Stimulated activated CD8-positive, alpha-beta memory T cell treated with anti-CD3 and anti-CD28 coated beads, Interleukin-2, amount 100 ng/mL, for 1 hour (primary cell): ENCODE results near the gene WFDC11.
"Not testable (repeated sequence)": the region's sequence is repeated elsewhere in the genome, so short reads cannot be mapped to it uniquely, and the experiment has no call there.

ENCODE experiments used
- DNase-seq, 2 donors: peaks; one replicate each; pipeline ENCODE4 v3.0.0-alpha.2; 2020; ENCODE audit warnings: low read depth in 2 of 2

Gene WFDC11

DNA sequence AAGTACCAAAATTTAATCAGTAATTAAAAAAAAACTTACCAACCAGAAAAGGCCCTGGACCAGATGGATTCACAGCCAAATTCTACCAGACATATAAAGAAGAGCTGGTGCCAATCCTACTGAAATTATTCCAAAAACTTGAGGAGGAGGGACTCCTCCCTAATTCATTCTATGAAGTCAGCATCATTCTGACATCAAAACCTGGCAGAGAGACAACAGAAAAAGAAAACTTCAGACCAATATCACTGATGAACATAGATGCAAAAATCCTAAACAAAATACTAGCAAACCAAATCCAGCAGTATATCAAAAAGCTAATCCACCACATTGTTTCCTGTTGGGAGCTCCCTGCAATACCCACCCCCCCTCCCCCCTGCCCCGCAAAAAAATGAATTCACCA lies at the start of gene WFDC11:
Gene WFDC11 (minus strand): TSS at position 101 of the 400 bp plus-strand sequence. CDS start 19,639 bp downstream, outside the sequence.
- no peak for DNase-seq

DNA sequence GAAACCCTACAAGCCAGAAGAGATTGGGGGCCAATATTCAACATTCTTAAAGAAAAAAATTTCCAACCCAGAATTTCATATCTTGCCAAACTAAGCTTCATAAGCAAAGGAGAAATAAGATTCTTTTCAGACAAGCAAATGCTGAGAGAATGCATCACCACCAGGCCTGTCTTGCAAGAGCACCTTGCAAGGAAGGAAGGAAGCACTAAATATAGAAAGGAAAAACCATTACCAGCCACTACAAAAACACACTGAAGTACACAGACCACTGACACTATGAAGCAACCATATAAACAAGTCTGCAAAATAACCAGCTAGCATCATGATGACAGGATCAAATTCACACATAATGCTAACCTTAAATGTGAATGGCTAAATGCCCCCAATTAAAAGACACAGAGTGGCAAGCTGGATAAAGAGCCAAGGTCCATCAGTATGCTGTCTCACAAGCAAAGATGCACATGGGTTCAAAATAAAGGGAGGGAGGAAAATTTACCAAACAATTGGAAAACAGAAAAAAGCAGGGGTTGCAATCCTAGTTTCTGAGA lies 46.2 kb upstream of the WFDC11 start:
- not testable (repeated sequence) for DNase-seq

DNA sequence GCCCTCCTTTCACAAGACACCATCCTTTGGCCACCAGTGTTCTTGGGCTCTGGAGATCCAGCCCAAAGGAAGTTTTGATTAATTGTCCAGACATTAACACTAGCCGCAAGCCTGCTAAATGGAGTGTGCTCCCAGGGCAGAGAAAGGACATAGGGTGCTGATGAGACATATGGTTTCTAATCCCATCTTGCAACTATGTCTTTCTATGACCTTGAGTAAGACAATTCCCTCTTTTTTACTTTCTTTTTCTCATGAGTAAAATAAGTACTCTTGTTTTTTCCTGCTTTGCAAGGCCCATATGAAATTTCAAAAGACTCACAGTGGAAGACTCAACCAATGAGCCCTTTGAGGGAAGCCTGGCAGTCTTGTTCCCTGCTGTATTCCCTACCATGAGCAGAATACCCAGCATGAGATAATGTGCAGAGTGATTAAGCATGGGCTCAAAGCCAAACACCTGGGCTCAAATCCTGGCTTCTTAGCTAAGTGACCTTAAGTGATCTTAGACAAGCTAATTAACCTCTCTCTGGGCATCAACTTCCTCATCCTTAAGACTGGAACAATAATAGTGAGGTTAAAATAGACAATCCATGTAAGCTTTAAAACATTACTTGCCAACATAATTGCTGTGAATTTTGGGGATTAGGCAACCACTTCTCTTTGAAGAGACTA lies 35.1 kb upstream of the WFDC11 start, which contains the start of gene WFDC10B:
Gene WFDC10B (minus strand): TSS at position 51 of the 669 bp plus-strand sequence. CDS start 19,027 bp downstream, outside the sequence.
- no peak for DNase-seq

DNA sequence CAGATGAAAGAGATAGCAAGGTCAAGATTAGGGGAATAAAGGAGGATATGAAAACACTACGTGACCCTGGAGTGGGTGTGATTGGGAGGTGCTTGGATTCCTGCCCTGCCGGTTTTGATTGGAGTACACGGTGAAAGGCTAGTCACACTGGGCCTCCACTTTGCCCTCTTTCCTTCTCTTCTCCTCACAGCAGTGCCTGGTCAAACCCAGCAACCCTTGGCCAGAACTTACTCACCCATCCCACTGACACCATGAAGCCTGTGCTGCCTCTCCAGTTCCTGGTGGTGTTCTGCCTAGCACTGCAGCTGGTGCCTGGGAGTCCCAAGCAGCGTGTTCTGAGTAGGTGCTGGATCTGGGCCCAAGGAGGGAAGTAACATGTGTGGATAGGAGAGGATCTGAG lies 31.8 kb upstream of the WFDC11 start, which contains the start of gene WFDC13:
Gene WFDC13 (plus strand): TSS at position 166 of the 400 bp plus-strand sequence. CDS start 86 bp downstream, at position 252.
- DNase-seq: no peak

DNA sequence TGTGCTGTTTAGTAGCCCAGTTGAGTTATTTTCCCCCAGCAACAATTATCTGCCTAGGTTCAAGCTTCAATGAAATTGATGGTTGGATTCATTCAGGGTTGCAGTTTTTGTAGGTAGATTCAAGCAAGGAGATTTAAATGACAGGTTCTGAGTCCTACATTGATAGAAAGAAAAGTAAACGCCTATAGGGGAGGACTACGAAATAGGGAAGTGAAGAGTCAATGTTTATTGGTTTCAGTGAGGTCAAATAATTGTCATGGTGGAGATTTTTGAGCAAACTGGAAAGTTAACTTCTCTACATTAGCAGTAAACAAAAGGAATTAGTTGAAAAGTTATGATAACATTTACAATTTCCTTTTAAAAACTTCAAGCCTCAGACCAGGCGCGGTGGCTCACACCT lies 31.1 kb upstream of the WFDC11 start:
- no peak for DNase-seq

DNA sequence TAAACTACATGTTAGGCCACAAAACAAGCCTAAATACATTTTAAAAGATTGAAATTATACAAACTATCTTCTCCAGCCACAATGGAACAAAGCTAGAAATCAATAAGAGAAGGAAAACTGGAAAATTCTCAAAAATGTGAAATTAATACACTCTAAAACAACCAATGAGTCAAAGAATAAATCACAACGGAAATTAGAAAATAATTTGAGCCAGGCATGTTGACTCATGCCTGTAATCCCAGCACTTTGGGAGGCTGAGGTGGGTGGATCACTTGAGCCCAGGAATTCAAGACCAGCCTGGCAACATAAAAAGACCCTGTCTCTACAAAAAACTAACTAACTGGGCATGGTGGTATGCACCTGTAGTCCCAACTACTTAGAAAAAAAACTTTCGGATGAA lies 25.5 kb upstream of the WFDC11 start:
- DNase-seq: no peak

DNA sequence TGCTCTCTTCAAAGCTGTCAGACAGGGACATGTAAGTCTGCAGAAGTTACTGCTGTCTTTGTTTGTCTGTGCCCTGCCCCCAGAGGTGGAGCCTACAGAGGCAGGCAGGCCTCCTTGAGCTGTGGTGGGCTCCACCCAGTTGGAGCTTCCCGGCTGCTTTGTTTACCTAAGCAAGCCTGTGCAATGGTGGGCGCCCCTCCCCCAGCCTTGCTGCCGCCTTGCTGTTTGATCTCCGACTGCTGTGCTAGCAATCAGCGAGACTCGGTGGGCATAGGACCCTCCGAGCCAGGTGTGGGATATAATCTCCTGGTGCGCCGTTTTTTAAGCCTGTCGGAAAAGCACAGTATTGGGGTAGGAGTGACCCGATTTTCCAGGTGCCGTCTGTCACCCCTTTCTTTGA lies 23.3 kb upstream of the WFDC11 start:
- DNase-seq: not testable (repeated sequence)

DNA sequence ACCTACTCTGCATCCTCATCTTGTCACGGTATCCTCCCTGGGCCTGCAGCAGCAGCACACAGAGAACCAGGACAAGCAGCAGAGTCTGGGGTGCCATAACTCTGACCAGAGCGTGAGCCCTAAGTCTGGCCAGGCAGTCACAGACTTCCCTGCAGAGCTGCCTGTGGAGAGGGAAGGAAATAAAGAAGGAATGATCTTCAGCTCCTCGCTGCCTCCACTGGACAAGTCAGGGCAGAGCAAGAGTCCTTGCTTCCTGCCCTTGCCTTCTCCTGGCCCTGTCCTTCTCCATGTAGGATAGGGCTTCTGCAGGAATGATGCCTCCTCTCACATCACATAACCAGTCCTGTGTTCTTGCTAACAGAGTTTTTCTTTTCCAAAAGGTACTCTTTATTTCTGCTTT lies 15.9 kb upstream of the WFDC11 start:
- DNase-seq: no peak

DNA sequence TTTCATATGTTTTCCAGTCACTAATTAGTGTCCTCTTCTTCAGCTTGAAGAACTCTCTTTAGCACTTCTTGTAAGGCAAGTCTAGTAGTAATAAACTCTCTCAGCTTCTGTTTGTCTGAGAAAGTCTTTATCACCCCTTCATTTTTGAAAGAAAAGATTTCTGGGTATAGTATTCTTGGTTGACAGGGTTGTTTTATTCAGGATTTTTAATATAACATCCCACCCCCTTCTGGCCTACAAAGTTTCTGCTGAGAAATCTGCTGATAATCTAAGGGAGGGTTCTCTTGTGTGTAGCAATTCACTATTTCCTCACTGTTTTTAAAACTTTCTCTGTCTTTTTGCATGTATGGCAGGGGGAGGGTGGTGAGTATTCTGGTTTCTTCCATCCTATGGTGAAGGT lies 9.6 kb upstream of the WFDC11 start:
- DNase-seq: no peak

DNA sequence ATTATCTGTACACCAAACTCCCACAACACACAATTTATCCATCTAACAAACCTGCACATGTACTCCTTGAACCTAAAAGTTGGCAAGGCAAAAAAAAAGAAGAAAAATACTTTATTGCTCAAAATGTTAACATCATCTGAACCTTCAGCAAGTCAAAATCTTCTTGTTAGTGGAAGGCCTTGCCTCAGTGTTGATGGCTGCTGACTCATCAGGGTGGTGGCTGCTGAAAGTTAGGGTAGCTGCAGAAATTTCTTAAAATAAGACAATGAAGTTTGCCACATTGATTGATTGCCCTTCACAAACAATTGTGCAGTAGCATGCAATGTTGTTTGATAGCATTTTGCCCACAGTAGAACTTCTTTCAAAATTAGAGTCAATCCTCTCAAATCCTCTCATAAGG lies 2.7 kb upstream of the WFDC11 start:
- DNase-seq: no peak

DNA sequence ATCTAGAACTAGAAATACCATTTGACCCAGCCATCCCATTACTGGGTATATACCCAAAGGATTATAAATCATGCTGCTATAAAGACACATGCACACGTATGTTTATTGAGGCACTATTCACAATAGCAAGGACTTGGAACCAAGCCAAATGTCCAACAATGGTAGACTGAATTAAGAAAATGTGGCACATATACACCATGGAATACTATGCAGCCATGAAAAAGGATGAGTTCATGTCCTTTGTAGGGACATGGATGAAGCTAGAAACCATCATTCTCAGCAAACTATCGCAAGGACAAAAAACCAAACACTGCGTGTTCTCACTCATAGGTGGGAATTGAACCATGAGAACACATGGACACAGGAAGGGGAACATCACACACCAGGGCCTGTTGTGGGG lies 13.0 kb downstream of the WFDC11 start:
- not testable (repeated sequence) for DNase-seq

DNA sequence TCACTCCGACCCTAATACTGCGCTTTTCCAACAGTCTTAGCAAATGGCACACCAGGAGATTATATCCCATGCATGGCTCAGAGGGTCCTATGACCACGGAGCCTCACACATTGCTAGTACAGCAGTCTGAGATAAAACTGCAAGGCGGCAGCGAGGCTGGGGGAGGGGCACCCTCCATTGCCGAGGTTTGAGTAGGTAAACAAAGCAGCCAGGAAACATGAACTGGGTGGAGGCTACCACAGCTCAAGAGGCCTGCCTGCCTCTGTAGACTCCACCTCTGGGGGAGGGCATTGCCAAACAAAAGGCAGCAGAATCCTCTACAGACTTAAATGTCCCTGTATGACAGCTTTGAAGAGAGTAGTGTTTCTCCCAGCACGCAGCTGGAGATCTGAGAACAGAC lies 18.3 kb downstream of the WFDC11 start:
- DNase-seq: not testable (repeated sequence)

DNA sequence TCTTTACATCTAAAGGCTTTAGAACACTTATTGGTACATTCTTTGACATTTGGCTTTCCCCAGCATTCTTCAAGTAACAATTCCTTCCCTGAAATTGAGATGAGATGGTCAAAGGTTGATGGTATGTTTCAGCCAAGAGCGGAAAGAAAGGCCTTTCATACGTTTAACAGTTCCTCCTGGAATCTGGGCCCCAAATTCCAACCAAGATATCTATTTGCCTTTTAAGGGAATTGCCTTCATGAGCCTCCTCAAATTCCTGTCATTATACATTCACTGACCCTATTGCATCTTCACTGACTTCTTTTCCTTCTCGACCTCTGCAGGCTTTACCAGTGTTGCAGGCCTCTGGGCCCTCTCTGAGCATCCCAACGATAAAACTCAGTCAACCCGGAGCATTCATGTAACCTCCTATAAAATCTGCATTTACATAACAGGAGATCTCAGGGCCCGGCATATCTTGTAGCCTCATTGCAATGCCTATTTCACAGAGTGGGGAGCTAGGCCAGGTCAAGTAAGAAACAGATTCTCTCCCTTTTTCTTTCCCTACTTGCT lies 20.7 kb downstream of the WFDC11 start:
- DNase-seq: no peak

DNA sequence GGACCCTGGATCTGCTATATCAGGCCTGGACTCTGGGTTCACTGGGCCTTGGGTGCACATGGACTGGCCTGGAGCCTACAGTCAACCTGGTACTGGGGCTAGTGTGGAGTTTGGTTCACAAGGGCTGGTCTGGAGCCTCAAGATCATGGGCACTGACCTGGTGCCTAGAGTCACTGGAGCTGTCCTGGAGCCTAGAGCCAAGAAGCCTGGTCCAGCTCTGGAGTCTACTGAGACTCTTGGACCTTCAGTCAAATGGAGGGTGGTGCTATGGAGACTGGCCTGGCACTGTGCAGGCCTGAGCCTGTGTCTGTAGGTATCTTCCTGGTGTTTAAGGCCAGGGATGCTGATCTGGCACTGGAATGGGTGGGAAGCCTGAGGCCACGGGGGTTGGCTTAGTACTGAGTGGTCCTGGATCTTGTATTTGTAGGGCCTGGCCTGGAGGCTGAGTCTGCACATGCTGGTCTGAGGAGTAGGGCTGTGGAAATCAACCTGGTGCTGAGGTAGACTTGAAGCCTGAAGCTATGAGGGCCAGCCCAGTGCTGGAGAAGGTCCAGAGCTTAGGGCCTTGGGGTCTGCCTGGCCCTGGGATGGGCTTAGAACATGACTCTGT lies 22.5 kb downstream of the WFDC11 start:
- DNase-seq: no peak

DNA sequence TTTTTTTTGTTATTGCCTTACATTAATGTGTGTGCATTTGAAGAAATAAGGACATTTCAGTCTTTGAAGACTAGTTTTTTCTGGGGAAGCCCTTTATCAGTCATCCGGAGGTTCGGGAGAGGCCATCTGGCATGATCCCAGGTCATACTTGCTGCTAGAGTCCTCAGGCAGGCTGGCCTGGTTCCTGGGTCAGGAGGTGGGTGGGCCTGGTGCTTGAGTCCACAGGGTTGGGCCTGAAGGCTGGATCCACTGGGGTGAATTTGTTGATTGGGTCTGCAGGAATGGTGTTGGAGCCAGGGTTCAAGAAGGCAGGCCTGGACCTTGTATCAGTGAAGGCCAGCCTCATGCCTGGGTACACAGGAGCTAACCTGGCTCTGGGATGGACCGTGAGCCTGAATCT lies 23.2 kb downstream of the WFDC11 start:
- no peak for DNase-seq

DNA sequence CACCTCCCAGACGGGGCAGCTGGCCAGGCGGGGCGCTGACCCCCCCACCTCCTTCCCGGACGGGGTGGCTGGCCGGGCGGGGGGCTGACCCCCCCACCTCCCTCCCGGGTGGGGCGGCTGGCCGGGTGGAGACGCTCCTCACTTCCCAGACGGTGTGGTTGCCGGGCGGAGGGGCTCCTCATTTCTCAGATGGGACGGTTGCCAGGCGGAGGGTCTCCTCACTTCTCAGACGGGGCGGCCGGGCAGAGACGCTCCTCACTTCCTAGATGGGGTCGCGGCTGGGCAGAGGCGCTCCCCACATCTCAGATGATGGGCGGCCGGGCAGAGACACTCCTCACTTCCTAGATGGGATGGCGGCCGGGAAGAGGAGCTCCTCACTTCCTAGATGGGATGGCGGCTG lies 24.2 kb downstream of the WFDC11 start:
- DNase-seq: not testable (repeated sequence)

DNA sequence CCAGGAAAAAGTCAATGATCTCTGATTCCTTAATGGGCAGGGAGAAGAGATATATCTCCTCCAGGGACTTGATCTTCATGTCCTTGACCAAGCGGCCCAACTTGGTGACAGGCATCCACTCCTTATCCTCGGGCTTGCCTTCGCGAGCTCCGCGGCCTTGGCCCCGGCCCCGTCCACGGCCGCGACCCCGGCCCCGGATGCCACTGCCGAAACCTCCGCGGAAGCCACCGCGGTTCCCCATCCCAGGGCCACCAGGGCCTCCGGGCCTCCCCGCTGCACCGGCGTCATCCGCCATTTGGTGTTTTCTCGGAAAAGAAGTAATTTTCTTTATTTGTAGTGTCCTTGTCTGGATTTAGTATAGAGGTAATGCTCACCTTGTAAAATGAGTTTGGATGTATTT lies 29.0 kb downstream of the WFDC11 start:
- not testable (repeated sequence) for DNase-seq

DNA sequence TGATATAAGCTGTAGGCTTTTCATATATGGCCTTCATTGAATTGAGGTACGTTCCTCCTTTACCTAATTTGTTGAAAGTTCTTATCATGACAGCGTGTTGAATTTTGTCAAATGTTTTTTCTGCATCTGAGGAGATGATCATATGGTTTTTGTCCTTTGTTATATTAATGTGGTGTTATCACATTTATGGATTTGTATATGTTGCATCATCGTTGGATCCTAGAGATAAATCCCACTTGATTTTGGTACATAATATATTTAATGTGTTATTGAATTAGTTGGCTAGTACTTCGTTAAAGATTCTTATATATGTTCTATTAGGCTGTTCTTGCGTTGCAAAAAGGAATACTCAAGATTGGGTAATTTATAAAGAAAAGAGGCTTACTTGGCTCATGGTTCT lies 30.4 kb downstream of the WFDC11 start:
- DNase-seq: no peak

DNA sequence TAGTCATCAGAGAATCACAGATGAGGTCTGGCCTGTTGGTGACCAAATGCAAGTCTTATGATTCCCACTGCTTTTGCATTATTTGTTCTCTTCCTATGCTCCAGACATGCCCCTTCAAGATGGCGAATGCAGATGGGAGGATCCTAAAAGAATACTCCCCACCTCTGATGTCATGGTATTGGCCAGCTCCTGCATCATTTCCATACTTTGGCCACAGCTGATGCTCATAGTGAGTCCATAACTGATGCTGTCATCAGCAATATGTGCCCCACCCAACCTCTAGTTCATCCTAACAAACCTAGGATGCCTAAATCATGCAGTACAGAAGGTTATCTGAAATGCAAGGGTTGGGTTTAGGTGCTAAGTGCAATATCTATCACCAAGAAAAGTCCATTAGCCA lies 33.5 kb downstream of the WFDC11 start:
- DNase-seq: no peak

DNA sequence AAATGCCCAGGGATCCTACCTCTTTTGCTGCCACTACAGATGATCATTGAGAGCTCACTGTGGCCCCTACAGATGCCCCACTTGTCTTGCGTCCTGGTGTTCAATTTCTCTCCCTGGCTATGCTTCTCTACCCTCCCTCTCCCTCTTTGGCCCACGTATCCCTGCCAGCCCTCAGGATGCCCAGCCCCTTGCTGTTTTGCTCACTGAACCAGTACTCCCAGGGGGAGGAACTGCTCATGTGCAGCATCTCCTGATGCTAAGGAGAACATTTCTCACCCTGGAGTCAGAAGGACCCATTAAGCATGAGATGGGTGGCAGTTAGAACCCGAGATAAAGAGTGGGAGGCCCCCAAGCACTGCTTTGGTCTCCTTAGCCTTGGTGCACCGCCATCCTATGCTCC lies 38.9 kb downstream of the WFDC11 start, which contains the start of gene WFDC9:
Gene WFDC9 (minus strand): TSS at position 101 of the 400 bp plus-strand sequence. CDS start 21,103 bp downstream, outside the sequence.
- no peak for DNase-seq

DNA sequence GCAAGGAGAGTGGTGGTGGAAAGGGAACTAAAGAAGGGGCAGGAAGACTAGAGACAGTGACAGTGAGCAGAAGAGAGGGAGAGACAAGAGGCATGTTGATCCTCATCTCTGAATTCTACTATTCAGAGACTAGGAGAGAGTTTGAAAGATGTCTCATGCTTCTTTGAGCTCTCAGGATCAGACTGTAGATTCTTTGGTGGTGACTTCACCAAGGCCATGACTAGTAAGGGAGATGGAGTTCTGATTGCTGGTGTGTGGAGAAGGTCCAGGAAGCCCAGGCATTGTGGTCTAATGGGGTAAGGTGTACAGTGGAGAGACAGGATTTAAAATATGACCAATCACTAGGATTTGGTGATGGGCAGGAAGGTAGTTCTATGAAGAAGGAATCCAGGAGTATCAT lies 39.7 kb downstream of the WFDC11 start:
- no peak for DNase-seq

DNA sequence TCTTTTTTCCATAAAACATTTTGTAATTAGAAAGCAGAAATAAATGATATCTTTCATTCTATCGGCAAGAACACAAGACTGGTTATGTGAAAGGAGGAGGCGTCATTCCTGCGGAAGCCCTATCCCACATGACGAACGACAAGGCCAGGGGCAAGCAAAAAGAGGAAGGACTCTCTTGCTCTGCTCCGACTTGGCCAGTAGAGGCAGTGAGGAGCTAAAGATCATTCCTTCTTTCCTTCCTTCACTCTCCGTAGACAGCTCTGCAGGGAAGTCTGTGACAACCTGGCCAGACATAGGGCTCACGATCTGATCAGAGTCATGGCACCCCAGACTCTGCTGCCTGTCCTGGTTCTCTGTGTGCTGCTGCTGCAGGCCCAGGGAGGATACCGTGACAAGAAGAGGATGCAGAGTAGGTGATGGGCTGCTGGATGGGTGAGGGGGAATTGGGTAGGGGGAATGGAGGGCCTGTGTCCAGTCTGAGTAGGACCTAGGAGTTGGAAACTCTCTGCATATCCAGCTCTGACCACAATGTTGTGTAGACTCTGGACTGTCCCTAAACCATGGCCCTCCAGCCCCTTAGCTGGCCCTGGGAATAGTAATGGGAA lies 40.4 kb downstream of the WFDC11 start, which contains the start of gene WFDC10A:
Gene WFDC10A (plus strand): TSS at position 244 of the 605 bp plus-strand sequence. CDS start 75 bp downstream, at position 319.
- DNase-seq: no peak
